GM18508 (cell line): ENCODE measurements around the gene RBM4.

Source experiments
- ATAC-seq: cut with Tn5 transposase; IDR thresholded peaks from one replicate; pipeline ENCODE4 v1.9.1; 2021; ENCODE audit warnings: moderate number of reproducible peaks; ENCODE audit not compliant: insufficient read depth, unreplicated experiment

Gene RBM4

DNA sequence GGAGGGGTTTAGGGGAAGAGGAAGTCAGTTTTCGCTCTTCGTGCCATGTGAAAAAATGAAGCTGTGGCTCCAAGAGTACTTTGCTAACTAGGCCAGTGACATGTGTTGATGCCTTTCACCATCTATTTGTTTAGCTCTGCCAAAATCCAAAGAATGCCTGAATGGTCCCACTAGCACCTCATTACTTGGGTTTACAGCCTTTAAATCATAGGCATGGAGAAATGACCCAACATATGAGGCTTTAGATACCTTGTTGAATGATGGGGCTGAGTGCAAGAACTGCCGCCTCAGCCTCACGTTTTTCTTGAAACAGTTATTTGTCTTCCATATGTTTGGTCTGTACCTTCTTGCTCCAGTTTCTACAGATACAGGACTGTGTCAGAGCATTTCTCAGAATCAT is 8.3 kb downstream of the RBM4 start:
- no peak for ATAC-seq

DNA sequence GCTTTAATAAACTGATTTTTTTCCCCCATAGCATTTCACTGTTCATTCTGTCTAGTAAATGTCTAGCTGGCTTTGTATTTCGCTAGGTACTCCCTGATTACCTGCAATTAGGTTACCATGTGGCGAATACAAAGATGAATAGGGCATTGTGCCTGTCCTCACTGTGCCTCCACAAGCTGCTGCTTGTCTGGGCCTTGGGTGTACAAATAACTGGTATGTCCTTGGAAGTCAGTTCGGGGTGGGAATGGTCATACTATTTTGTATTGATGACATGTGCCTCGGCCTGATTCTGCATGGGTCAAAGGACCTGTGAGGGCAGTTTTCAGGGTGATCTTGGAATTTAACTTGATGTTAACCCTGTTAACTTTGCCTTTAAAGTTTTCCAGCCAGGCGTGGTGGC is 11.4 kb downstream of the RBM4 start:
- ATAC-seq = no peak

DNA sequence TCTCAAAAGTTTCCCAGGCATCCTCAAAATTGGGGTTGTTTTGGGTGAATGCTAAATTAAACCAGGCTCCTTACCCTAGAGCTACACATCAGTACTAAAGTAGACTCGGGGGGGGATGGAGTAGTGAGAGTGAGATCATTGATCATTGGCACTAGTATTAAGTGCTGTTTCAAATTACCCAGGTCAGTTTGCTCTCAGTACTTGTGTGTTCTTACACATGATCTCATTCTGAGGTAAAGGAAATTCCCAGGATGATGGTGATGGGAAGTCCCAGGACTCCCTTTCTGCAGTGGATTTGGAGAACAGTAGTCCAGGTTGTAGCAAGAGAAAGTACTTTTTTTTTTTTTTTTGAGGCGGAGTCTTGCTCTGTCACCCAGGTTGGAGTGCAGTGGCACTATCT is 12.5 kb downstream of the RBM4 start:
- no peak for ATAC-seq

DNA sequence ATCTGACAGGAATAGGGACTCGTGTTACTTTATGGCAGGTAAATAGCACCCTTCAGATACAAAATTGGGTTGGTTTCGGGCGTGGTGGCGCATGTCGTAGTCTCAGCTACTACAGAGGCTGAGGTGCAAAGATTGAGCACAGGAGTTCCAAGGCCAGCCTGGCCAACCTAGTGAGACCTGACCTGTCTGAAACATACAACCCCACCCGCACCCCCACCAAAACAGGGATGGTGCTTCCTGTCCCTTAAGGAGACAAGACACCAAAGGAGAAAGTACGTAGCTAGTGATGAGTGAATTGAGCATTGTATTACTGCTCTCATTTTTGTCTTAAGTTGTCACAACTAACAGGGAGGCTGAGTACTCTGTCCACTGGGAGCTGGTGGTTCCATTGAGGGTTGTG is 14.1 kb downstream of the RBM4 start:
- ATAC-seq = no peak

DNA sequence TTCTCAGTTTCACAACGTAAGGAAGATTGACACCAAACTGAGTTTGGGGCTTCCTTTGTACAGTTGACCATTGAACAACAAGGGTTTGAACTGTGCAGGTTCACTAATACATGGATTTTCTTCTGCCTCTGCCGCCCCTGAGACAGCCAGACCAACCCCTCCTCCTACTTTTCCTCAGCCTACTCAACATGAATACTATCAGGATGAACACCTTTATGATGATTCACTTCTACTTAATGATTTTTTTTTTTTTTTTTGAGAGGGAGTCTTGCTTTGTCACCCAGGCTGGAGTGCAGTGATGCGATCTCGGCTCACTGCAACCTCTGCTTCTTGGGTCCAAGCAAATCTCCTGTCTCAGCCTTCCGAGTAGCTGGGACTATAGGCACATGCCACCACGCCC is 14.6 kb downstream of the RBM4 start:
- no peak for ATAC-seq

DNA sequence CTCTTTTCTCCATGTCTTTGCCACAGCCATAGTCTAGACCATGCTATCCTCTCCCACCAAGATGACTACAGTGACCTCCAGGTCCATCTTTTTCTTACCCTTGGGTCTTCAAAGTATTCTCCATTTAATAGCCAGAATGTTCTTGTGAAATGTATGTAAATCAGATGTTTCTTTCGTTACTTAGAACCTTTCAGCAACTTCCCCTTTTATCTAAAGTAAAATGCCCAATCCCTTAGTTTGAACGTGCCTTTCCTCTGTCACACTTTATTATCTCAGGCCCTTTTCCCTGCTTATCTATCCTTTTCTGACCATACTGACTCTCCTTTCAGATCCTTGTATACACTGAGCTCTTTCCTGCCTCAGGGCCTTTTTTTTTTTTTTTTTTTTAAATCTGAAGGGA is 21.3 kb downstream of the RBM4 start:
- ATAC-seq = no peak

DNA sequence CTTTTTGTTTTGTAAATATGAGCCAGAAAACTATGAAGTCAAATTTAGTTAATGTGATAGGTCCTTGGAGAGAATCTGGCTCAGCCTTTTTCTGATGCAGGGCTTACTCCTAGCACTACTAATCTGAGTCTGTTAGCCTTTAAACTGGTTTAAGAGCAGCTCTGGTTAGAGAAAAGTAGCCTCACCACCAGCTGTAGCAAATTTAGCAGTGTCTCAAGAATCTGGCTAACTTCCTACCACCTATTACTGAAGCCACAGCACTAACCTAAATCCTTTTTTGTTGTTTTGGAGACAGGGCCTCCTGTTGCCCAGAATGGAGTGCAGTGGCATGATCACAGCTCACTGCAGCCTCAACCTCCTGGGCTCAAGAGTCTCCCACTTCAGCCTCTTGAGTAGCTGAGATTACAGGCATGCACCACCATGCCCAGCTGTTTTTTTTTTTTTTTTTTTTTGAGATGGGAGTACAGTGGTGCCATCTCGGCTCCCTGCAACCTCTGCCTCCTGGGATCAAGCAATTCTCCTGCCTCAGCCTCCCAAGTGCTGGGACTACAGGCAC is 25.3 kb downstream of the RBM4 start:
- ATAC-seq = no peak

DNA sequence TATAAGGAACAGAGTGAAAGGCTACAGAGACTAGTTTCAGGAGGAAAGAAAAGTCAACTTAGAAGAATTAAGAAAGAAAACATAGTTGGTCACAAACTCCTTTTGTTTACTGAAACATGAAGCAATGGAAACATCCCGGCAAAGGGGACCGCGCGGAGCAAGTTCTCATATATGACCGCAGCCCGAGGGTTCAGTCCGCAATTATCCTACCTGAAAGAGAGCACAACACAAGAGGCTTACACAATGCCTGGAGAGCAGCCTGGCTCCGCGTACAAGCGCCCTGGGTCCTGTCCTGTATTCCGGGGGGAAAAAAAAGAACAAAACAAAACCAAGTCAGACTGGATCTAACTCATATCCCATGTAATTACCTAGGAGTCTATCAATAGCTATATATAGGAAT is 26.9 kb downstream of the RBM4 start:
- no peak for ATAC-seq

DNA sequence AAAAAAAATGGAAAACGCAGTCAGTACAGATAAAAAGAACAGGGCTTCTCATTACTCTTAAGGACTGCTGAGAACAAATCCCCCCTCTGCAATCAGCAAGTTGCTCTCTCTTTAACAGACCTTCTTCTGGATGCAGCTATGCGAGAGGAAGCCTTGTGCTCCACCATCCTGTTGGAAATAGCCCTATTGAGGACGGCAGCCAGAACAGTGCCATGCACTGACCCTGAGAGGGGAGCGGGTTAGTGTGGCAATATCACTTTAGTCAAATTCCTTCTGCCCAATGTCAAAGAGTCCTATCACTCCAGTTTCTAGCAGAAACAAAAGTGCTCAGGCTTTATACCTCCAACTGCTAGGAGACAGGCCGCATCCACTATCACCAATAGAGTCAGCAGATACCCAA is 32.3 kb downstream of the RBM4 start:
- no peak for ATAC-seq

DNA sequence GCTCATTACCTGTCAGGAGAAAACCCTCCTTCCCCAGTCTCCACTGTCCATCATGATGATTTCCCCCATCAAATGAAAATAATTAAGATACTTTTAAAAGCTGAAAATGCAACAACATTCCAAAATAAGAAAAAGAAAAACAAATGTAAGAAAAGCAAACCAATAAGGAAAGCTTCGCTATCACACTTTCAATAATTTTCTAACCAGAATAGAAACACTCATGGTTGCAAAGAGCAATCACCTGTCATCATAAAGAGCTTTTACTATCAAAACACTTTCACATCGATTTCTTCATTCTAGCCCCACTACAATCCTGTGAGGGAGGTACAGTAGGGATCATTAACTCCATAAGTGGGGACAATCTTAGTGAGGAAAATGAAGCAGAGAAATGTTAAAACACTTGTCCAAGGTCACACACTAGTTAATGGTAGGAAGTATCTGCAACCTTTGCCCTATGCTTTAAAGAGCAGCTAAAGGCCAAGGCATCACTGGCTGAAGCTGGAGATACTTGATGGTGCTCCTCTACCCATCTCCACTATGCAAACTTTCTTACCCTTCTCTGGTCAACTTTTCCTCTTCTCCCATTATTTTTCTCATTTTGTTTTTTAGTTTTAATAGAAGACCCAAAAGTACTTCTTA is 36.6 kb downstream of the RBM4 start:
- ATAC-seq = no peak

DNA sequence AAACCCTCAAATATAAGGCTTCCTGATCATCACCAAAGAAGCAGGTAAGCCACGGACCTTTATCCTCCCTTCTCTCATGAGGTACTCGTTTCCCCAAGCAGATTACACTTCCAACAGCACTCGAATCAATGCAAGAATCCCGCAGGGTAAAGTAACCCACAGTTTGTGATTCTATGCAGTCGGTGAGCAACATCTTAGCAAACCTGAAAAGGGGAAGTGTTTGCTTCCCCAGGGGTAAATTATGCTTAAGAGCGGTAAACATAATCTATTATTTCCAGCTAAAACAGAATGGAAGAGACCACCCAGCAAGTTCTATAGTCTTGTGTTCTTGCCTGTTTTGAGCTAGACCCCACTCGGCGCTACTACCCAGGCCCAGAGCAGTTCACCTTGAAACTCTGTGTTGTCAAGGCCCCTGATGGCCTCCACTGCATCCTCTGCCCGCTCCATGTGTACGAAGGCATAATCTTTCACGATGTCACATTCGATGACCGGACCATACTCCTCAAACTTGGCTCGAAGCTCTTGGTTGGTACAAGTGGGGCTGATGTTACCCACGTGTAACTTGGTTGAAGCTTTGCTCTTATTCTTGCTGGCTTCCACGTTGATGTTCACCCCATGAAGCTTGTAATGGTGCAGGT is 37.9 kb downstream of the RBM4 start:
- ATAC-seq = no peak

DNA sequence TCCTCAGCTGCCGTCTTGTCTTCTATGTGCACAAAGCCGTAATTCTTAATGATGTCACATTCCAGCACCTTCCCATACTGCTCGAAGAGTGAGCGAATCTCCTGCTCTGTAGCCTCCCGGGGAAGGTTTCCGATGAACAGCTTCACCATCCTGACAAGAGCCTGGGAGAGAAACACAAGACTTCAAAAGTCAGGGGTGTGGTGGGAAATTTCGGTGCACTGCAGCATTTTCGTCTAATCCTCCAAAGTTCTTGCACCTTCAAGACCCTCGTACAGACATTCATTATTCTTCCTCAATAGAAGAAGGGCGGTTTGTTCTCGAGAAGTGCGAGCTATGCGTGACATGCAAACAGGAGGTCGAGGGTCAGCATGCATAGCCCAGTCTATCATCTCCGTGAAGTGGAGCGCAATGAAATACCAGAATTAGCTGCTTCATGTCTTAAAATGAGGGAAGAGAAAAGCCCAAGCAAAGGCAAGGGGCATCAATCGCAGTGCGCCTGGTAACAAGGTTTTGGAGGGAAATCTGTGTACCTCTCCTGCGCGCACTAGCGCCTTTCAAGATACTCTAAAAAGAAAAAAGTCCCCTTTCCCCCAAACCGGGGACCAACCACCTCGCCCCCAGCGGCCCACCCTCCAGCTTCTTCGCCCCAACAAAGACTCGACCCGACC is 38.6 kb downstream of the RBM4 start:
- ATAC-seq = no peak

DNA sequence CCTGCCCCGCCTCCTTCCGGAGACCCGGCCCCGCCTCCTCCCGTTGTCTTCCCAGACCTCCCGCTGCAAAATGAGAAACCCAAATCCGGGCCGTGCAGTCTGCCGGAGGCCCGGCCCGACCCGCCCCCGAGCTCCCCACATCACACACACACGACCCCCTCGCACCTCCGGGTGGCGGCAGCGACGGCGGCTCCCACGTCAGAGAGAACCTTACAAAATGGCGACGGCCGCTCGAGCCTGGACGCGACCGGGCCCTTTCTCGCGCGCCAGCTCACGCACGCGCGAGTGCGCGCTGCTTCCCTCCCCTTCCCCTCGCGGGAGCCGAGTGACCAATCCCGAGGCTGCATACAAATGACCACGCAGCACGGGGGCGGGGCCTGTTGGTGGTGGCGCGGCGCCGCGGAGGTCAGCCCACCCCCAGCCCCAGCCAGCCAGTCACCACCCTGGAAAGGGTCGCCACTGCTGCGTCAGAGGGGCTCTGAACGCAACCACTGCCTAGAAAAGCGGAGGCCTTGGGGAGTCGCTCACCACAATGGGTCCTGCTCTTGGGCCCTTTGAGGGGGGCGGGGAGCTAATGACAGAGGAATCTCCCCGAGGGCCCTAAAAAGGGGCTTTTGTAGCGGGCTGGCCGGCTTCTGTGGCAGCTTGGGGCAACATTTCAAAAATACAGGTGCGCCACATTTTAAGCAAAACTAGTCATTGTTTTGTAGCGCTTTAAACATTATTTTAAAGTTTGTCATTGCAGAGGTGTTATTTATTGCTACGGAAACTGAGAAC is 39.3 kb downstream of the RBM4 start, which contains the start of gene RBM4B:
RBM4B (minus strand) TSS at position 289 of the 777 bp plus-strand sequence. CDS start 808 bp downstream, outside the sequence.
- no peak for ATAC-seq

DNA sequence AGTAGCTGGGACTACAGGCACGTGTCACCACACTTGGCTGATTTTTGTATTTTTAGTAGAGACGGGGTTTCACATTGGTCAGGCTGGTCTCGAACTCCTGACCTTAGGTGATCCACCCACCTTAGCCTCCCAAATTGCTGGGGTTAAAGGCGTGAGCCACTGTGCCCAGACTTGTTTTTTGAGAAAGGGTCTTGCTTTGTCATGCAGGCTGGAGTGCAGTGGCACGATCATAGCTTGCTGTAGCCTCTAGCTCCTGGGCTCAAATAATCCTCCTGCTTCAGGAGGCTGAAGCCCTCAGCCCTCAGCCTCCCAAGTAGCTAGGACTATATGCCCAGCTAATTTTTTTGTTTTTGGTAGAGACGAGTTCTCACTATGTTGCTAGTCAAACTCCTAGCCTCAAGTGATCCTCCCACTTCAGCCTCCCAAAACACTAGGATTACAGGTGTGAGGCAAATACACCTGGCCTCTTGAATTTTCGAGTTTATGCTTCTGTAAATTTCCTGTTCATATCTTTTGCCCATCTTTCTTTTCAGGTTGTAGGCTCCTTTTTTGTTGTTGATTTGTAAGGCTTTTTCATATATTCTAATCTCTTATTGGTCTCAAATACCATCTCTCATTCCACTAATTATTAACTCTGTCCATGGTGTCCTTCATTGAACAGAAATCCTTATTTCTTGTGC is 42.6 kb downstream of the RBM4 start:
- no peak for ATAC-seq

DNA sequence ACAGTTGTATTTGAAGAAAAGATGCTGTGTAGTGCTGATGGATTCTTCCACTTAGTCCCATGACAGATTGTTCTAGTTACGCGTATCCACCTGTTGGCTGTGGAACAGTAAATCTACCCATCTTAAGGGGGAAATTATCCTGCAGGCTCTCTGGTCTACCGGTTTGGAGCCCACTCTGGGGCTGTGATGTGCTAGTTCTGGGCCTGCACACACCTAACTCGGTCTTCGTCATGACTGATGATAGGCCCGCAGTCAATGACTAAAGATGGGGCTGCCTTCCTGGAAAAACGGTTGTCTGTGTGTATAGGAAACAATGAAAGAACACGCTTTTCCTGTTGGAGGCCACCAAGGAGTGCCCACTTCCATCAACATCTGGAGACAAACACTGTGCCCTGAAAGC is 45.4 kb downstream of the RBM4 start:
- no peak for ATAC-seq

DNA sequence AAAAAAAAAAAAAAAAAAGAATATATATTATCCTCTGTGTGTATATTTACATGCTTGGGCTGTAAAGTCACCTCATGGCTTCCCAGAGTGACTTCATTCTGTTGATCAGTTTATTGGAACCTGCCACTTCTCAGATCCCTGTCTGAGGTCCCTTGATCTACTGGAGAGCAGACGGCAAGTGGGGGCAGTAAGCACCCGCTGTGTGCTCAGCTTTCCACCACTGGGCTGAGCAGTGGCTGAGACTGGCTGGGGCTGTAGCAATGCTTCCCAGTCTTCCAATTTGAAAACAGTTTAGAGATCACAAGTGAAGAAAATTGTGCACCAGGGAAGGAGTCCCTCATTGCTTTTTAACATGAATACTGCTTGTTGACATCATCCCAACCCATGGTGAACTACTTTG is 46.1 kb downstream of the RBM4 start:
- no peak for ATAC-seq

DNA sequence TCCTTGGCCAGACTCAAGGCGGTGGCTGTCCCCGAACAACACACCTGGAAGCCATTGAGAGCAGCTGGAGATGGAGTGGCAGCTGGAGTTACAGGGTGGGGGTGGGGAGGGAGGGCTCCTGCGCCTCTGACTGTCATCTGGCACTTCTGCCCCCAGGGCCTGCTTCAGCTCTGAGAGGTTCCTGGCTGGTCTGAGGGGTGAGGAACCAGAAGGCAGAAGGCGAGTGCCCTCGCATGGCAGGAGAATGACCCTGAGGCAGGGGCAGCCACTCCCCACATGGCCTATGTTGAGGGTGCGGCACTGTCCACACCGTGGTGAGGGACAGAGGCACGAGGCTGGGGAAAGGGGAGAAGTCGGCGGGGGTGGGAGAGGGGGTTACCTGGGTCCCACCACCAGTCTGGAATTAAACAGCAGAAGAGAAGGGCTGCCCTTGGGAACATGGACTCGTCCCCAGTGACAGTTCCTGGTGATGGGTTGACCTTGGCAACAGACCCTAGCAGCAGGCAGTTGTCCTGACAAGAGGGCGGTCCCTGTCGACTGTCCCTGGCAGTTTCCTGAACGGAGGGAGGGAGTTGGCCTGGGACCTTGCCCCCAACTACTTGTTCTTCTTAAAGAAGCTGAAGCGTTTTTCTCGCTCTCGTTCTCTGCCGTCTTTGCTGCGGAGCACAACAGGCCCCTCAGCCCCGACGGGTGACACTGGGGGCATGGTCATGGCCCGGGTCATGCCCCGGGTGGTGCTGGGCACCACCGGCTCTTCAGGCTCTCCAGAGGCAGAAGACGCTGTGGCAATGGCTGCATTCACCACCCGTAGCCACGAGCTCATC is 47.0 kb downstream of the RBM4 start:
- ATAC-seq = no peak

DNA sequence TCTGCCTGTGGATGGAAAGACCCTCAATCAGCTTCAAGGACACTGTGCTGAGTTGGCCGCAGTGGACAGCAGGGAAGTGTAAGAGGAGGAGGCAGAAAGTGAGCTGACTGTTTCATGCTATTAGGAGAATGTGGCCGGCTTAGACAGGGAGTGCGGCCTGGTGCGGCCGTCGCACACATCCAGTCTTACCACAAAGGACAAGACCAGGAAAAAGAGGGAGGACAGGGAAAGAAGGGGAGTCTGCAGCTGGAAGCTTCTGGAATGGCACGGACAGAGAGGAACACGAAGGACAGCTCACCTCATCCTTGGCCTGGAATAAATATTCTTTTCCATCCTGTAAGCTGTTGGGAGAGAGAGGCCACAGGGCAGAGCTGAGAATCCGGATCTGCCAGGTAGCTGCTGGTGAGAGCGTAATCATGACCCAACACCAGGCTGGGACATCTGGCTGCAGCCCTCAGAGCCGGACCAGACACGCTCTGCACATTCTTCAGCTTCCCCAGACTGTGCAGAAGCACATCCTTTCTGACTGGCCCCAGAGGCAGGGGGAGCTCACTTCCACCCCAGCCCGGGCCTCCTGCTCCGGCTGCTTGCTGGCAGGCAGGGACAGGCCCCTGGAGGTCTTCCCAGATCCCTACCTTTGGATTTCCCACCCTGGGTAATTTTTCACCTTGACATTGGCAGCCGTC is 47.7 kb downstream of the RBM4 start:
- no peak for ATAC-seq
